Astrocyte (in vitro differentiated cells and primary cell): ENCODE measurements around the gene PIP4K2A. TPM values are rescaled to one million over a fixed set of nuclear protein-coding genes. Genes with fewer than 3 reads are reported as not detected.

ENCODE experiments used
- DNase-seq: peaks from one replicate; pipeline ENCODE4 v3.0.0-alpha.2; 2010; ENCODE audit warnings: low read depth
- FAIRE-seq: peaks from 2 replicates; lab custom pipeline; 2011; peaks lifted over from hg19 to GRCh38; lab: Jason Lieb, UNC
- H2AFZ ChIP-seq: 2 replicates; pipeline ENCODE4 v1.6.0; 2012; ENCODE audit warnings: low read depth, low read length, inconsistent platforms
- H3K27ac ChIP-seq: 2 replicates; pipeline ENCODE4 v1.5.1; 2011; ENCODE audit warnings: low read depth, low read length, inconsistent platforms
- H3K27me3 ChIP-seq: 2 replicates; pipeline ENCODE4 v1.6.0; 2011; ENCODE audit warnings: low read length, inconsistent platforms; ENCODE audit not compliant: insufficient read depth
- H3K36me3 ChIP-seq: 2 replicates; pipeline ENCODE4 v1.5.1; 2011; ENCODE audit warnings: low read length, inconsistent platforms; ENCODE audit not compliant: insufficient read depth
- H3K4me1 ChIP-seq: 2 replicates; pipeline ENCODE4 v1.5.1; 2011; ENCODE audit warnings: low read length, inconsistent platforms; ENCODE audit not compliant: insufficient read depth
- H3K4me2 ChIP-seq: 2 replicates; pipeline ENCODE4 v1.6.0; 2012; ENCODE audit warnings: low read length, inconsistent platforms
- H3K4me3 ChIP-seq: 2 replicates; pipeline ENCODE4 v1.5.1; 2011; ENCODE audit warnings: low read depth, mild to moderate bottlenecking, low read length, inconsistent platforms; ENCODE audit not compliant: insufficient read depth
- H3K79me2 ChIP-seq: 2 replicates; pipeline ENCODE4 v1.6.0; 2012; ENCODE audit warnings: mild to moderate bottlenecking, low read length, inconsistent platforms; ENCODE audit not compliant: insufficient read depth
- H3K9ac ChIP-seq: 2 replicates; pipeline ENCODE4 v1.6.0; 2012; ENCODE audit warnings: mild to moderate bottlenecking, low read length, inconsistent platforms
- H3K9me3 ChIP-seq: 2 replicates; pipeline ENCODE4 v1.5.1; 2012; ENCODE audit warnings: low read depth, mild to moderate bottlenecking, low read length, inconsistent platforms; ENCODE audit not compliant: insufficient read depth
- H4K20me1 ChIP-seq: 2 replicates; pipeline ENCODE4 v1.6.0; 2012; ENCODE audit warnings: low read length, inconsistent platforms; ENCODE audit not compliant: insufficient read depth
- H3K27ac Mint-ChIP-seq: one replicate; pipeline ENCODE4 v1.8.0; 2021; ENCODE audit warnings: mild to moderate bottlenecking, mixed read lengths; ENCODE audit not compliant: unreplicated experiment
- H3K27me3 Mint-ChIP-seq: one replicate; pipeline ENCODE4 v1.8.0; 2021; ENCODE audit warnings: low read depth, mixed read lengths; ENCODE audit not compliant: unreplicated experiment
- H3K36me3 Mint-ChIP-seq: one replicate; pipeline ENCODE4 v1.8.0; 2021; ENCODE audit warnings: low read depth, mixed read lengths; ENCODE audit not compliant: unreplicated experiment
- H3K4me1 Mint-ChIP-seq: one replicate; pipeline ENCODE4 v1.8.0; 2021; ENCODE audit warnings: low read depth, mixed read lengths; ENCODE audit not compliant: unreplicated experiment
- H3K4me3 Mint-ChIP-seq: one replicate; pipeline ENCODE4 v1.8.0; 2021; ENCODE audit warnings: mild to moderate bottlenecking, moderate library complexity, mixed read lengths; ENCODE audit not compliant: unreplicated experiment
- H3K9me3 Mint-ChIP-seq: one replicate; pipeline ENCODE4 v1.8.0; 2021; ENCODE audit warnings: mild to moderate bottlenecking, mixed read lengths; ENCODE audit not compliant: unreplicated experiment
- EZH2 ChIP-seq: IDR thresholded peaks from 2 replicates; pipeline ENCODE4 v1.6.1; 2012; ENCODE audit warnings: mild to moderate bottlenecking, low read length, inconsistent platforms; ENCODE audit not compliant: insufficient read depth
- total RNA-seq: library from RNA; stranded (reverse); gene quantifications from 2 replicates; pipeline ENCODE4 v1.2.1, GENCODE V29; 2021
- TF ChIP-seq, protein P1 (sequence below): IDR thresholded peaks from 2 replicates; pipeline ENCODE4 v1.5.1; 2011; ENCODE audit warnings: low read depth, mild to moderate bottlenecking, inconsistent platforms, low read length, moderate library complexity; ENCODE audit not compliant: insufficient read depth

The PIP4K2A gene
- total RNA-seq, 1 donor from 2014 or later, result 36.8 TPM

- H3K9me3 Mint-ChIP-seq, result no peaks in the 10 kb centered on the region
- Histone ChIP-seq H3K9me3 (no peaks in the 10 kb centered on the region), H2AFZ (no peak overlapping the region), H3K4me3 (no peak overlapping the region), H3K4me2 (no peak overlapping the region), H3K27ac (no peak overlapping the region), H3K36me3 (no peaks in the 10 kb centered on the region), H3K4me1 (no peaks in the 10 kb centered on the region), H3K9ac (no peak overlapping the region), H3K27me3 (no peaks in the 10 kb centered on the region), H3K79me2 (peaks cover 96% of the 10 kb centered on the region), H4K20me1 (peaks cover 77% of the 10 kb centered on the region)
- H3K4me1 Mint-ChIP-seq, result peaks cover 24% of the 10 kb centered on the region
- H3K4me3 Mint-ChIP-seq, result no peak overlapping the region
- no peaks in the 10 kb centered on the region for H3K27me3 Mint-ChIP-seq
- H3K27ac Mint-ChIP-seq, result no peak overlapping the region
- DNase-seq (no peak), FAIRE-seq (no peak)
- TF ChIP-seq EZH2, result no peak
- TF ChIP-seq, protein P1, sequence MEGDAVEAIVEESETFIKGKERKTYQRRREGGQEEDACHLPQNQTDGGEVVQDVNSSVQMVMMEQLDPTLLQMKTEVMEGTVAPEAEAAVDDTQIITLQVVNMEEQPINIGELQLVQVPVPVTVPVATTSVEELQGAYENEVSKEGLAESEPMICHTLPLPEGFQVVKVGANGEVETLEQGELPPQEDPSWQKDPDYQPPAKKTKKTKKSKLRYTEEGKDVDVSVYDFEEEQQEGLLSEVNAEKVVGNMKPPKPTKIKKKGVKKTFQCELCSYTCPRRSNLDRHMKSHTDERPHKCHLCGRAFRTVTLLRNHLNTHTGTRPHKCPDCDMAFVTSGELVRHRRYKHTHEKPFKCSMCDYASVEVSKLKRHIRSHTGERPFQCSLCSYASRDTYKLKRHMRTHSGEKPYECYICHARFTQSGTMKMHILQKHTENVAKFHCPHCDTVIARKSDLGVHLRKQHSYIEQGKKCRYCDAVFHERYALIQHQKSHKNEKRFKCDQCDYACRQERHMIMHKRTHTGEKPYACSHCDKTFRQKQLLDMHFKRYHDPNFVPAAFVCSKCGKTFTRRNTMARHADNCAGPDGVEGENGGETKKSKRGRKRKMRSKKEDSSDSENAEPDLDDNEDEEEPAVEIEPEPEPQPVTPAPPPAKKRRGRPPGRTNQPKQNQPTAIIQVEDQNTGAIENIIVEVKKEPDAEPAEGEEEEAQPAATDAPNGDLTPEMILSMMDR, result no peak
- peaks cover 2% of the 10 kb centered on the region for H3K36me3 Mint-ChIP-seq
Measured at GRCh38 chr10:22674573-22674930, 39.8 kb downstream of the PIP4K2A start.

- Mint-ChIP-seq H3K27ac (no peak overlapping the region), H3K4me1 (peaks cover 19% of the 10 kb centered on the region), H3K9me3 (no peaks in the 10 kb centered on the region), H3K4me3 (no peak overlapping the region), H3K36me3 (peaks cover 2% of the 10 kb centered on the region), H3K27me3 (no peaks in the 10 kb centered on the region)
- H3K27ac ChIP-seq, result no peak overlapping the region
- H3K4me3 ChIP-seq, result no peak overlapping the region
- H4K20me1 ChIP-seq, result peaks cover 79% of the 10 kb centered on the region
- no peak for TF ChIP-seq EZH2
- TF ChIP-seq, protein P1, result no peak
- no peak for FAIRE-seq
- no peak overlapping the region for H2AFZ ChIP-seq
- H3K79me2 ChIP-seq, result peaks cover 96% of the 10 kb centered on the region
- no peak overlapping the region for H3K4me2 ChIP-seq
- no peaks in the 10 kb centered on the region for H3K9me3 ChIP-seq
- no peak overlapping the region for H3K9ac ChIP-seq
- no peak for DNase-seq
- H3K27me3 ChIP-seq, result no peaks in the 10 kb centered on the region
- H3K4me1 ChIP-seq, result no peaks in the 10 kb centered on the region
- no peaks in the 10 kb centered on the region for H3K36me3 ChIP-seq
Measured at GRCh38 chr10:22673785-22674572, 40.4 kb downstream of the PIP4K2A start.

DNA sequence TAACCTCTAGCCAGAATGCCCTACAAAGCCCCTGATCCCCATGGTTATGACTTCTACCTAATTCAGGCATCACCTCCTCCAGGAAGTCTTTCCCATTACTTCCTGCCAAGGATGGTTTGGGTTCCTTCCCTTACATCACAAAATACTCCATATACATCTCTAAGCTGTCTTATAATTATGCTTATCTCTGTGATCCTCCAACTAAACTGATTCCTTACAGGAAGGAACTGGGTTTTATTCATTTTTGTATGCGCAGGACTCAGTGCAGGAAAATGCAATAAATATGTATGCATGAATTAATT lies 41.3 kb downstream of the PIP4K2A start:
- no peak overlapping the region for H3K9ac ChIP-seq
- H3K79me2 ChIP-seq, result peaks cover 96% of the 10 kb centered on the region
- H4K20me1 ChIP-seq, result peaks cover 87% of the 10 kb centered on the region
- H3K9me3 Mint-ChIP-seq, result no peaks in the 10 kb centered on the region
- TF ChIP-seq EZH2, result no peak
- TF ChIP-seq, protein P1, result no peak
- H3K27ac Mint-ChIP-seq, result no peak overlapping the region
- no peak for DNase-seq
- peaks cover 2% of the 10 kb centered on the region for H3K36me3 Mint-ChIP-seq
- no peaks in the 10 kb centered on the region for H3K36me3 ChIP-seq
- no peak for FAIRE-seq
- H3K27me3 ChIP-seq, result no peaks in the 10 kb centered on the region
- peaks cover 19% of the 10 kb centered on the region for H3K4me1 Mint-ChIP-seq
- no peak overlapping the region for H3K27ac ChIP-seq
- H3K27me3 Mint-ChIP-seq, result no peaks in the 10 kb centered on the region
- H3K4me3 ChIP-seq, result no peak overlapping the region
- no peak overlapping the region for H2AFZ ChIP-seq
- H3K4me2 ChIP-seq, result no peak overlapping the region
- H3K4me1 ChIP-seq, result no peaks in the 10 kb centered on the region
- H3K9me3 ChIP-seq, result no peaks in the 10 kb centered on the region
- no peak overlapping the region for H3K4me3 Mint-ChIP-seq
